GM12801 (cell line): ENCODE results near the gene SLC2A4.

ENCODE experiments used
- TF ChIP-seq, protein P1 (sequence below): IDR thresholded peaks from one replicate; pipeline ENCODE4 v1.5.1; 2011; ENCODE audit warnings: control low read depth; ENCODE audit not compliant: insufficient read length; ENCODE audit errors: extremely low read depth

Gene SLC2A4

DNA sequence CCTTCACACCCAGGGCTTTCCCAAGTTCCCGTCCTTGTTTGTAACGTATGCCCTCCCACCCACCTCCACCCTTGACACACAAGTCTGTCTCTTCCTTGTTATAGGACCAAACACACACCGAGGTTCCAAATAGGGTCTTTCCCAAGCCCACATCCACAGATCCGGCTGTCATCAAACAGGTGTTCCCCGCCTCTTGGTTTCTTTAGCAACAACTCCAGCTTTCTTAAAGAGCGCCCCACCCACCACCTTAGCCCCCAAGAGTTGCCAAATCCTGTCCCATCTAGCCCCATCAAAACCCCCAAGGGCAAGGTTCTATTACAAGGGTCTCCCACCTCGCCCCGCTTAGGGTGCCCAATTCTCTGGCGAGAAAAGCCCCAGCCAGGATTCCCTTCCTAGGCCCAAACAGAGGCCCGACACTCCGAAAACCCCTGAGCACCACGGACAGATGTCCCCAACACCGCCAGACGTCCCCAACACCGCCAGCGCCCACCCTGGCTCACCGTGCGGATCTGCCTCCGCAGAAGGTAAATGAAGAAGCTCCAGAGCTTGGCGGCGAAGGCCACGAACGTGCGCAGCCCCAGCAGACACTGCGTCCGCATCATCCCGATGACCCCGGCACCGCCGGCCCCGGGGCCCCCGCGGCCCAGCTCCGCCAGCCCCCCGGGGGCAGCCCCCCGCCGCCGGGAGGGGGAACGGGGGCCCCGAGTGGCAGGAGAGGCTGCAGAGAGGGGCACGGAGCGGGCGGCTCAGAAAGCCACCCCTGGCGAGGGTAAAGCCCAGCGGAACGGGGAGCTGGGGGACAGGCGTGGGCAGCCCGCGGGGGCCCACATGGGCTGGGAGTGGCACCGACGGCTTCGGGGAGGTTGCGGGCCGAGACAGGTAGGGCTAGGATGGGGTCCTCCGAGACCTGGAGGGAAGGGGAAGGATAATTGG is 30.6 kb upstream of the SLC2A4 start:
- TF ChIP-seq, protein P1, sequence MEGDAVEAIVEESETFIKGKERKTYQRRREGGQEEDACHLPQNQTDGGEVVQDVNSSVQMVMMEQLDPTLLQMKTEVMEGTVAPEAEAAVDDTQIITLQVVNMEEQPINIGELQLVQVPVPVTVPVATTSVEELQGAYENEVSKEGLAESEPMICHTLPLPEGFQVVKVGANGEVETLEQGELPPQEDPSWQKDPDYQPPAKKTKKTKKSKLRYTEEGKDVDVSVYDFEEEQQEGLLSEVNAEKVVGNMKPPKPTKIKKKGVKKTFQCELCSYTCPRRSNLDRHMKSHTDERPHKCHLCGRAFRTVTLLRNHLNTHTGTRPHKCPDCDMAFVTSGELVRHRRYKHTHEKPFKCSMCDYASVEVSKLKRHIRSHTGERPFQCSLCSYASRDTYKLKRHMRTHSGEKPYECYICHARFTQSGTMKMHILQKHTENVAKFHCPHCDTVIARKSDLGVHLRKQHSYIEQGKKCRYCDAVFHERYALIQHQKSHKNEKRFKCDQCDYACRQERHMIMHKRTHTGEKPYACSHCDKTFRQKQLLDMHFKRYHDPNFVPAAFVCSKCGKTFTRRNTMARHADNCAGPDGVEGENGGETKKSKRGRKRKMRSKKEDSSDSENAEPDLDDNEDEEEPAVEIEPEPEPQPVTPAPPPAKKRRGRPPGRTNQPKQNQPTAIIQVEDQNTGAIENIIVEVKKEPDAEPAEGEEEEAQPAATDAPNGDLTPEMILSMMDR = no peak

DNA sequence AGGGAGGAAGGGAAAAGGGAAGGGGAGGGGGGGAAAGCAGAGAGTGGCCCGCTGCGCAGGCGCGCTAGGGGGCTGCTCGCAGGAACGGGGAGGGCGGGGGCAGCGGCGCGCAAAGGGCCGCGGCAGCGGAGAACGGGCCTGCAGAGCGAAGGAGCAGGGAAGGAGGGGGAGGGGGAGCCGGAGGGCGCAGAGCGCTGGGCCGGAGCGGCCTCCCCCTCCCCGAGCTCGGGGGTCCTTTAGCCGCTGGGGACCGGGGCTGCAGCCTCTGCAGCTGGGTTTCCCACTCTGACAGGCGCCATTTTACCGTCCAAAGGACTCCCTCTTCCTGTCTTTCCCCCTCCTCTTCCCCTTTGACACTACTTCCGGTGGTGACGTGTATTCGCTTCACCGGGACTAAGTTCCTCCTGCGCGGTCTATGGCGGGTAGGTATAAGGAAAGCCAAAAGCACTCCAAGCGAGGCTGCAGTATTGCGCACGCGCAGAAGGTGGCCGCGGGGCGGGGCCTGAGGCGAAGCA is 29.8 kb upstream of the SLC2A4 start, which contains the start of gene CTDNEP1:
Gene CTDNEP1 (minus strand): TSS at position 74 of the 515 bp plus-strand sequence. CDS start 438 bp downstream, outside the sequence.
- TF ChIP-seq, protein P1 = no peak

DNA sequence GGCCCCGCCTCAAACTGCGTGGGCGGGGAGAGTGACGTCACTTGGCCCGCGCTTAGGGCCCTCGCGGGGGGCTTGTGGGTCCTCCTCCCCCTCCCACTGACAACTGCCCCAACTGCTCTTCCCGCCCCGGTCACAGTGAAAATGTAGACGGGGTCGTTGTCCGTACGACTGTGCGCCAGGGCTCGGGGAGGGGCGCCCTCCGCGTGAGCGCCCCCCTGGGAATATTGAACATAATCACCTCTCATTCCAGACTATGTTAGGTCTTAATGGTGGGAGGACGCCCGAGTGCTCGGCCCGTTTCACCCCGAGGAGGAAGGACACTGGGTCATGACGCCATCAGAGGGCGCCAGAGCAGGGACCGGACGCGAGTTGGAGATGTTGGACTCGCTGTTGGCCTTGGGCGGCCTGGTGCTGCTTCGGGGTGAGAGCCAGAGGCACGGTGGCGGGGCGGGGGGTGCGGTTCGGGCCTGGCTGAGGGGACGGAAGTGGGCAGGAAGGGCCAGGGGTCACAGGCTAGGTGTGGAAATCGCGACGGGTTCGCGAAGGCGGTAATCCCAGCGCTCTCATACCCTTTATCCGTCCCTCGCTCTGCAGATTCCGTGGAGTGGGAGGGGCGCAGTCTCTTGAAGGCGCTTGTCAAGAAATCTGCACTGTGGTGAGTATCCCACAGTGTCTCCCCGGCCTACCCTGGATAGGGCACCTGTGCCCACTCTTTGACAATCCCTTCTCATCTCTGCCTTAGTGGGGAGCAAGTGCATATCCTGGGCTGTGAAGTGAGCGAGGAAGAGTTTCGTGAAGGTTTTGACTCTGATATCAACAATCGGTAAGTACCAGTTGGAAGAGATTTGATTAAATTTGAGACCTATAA is 29.1 kb upstream of the SLC2A4 start, which contains the start of gene ELP5:
Gene ELP5 (plus strand): TSS at position 40 of the 868 bp plus-strand sequence. CDS start 336 bp downstream, at position 376.
- TF ChIP-seq, protein P1 = no peak

DNA sequence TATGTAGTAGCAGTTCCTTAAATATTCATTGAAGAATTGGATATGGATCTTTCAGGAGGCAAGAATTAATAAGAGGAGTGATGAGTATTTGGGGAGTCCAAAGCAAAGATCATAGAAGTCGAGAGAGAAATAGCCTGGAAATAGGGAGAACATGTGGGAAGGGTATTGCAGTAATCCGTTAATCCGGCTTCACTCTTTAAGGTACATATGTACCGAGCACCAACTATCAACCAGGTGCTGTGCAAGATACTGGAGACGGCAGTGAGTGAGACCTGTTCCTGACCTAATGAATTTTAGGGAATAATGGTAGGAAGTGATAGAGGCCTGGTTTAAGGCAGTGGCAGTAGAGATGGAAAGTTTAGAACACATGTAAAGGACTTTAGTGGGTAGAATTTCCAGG is 28.4 kb upstream of the SLC2A4 start:
- TF ChIP-seq, protein P1 = no peak

DNA sequence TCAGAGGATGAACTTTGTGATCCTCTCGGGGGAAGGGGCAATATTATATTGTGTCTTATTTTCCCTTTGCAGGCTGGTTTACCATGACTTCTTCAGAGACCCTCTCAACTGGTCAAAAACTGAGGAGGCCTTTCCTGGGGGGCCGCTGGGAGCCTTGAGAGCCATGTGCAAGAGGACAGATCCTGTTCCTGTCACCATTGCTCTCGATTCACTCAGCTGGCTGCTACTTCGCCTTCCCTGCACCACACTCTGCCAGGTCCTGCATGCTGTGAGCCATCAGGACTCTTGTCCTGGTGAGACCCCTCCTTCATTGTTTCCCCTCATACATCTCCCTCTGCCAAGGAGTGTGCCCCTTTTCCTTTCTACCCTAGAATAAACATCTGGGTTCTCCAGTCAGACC is 27.0 kb upstream of the SLC2A4 start:
- TF ChIP-seq, protein P1 = no peak

DNA sequence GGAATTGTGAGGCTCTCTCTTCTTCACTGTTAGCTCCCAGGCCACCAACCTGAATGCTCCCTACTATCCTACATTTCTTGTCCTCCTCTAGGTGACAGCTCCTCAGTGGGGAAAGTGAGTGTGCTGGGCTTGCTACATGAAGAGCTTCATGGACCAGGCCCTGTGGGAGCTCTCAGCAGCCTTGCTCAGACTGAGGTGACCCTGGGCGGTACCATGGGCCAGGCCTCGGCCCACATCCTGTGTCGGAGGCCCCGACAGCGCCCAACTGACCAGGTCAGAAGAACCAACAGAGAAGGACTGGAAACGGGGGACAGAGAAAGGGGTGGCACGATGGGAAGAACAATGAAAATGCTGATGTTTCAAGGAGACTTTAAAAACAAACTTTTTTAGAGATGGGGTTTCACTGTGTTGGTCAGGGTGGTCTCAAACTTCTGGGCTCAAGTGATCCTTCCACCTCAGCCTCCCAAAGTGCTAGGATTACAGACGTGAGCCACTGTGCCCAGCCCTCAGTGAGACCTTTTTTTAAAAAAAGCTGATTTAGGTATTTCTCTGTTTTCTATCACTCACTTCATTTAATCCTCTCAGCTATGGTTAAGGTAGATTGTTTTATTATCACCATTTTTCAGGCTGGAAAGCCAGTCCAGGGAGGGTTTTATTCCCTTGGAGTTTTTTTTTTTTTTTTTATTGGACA is 24.6 kb upstream of the SLC2A4 start:
- TF ChIP-seq, protein P1 = no peak
